Measurements from ENCODE around the gene RFC3.
"Not testable (repeated sequence)": the region's sequence is repeated elsewhere in the genome, so short reads cannot be mapped to it uniquely, and the experiment has no call there.

The RFC3 gene

GRCh38 chr13:33789739-33790138 is 28.2 kb upstream of the RFC3 start:
- H3K4me3 ChIP-seq (ENCODE audit: low read length): no peak overlapping the region
- H3K4me1 ChIP-seq (ENCODE audit: control insufficient read depth, insufficient read depth, low read length): no peaks in the 10 kb centered on the region
- H3K27me3 ChIP-seq (ENCODE audit: control insufficient read depth, insufficient read depth, low read length): no peaks in the 10 kb centered on the region
- no peaks in the 10 kb centered on the region for H3K36me3 ChIP-seq (ENCODE audit: control insufficient read depth, insufficient read depth, low read length)
- no peak overlapping the region for H3K9ac ChIP-seq (ENCODE audit: low read length)
- no peaks in the 10 kb centered on the region for H3K9me3 ChIP-seq (ENCODE audit: control insufficient read depth, low read length)

GRCh38 chr13:33793726-33794125 is 24.2 kb upstream of the RFC3 start:
- Histone ChIP-seq H3K9ac (ENCODE audit: low read length) (no peak overlapping the region), H3K4me1 (ENCODE audit: control insufficient read depth, insufficient read depth, low read length) (peaks cover 3% of the 10 kb centered on the region), H3K36me3 (ENCODE audit: control insufficient read depth, insufficient read depth, low read length) (no peaks in the 10 kb centered on the region), H3K9me3 (ENCODE audit: control insufficient read depth, low read length) (no peaks in the 10 kb centered on the region), H3K4me3 (ENCODE audit: low read length) (no peak overlapping the region), H3K27me3 (ENCODE audit: control insufficient read depth, insufficient read depth, low read length) (no peaks in the 10 kb centered on the region)

GRCh38 chr13:33794576-33794975 is 23.4 kb upstream of the RFC3 start:
- Histone ChIP-seq H3K9ac (ENCODE audit: low read length) (no peak overlapping the region), H3K27me3 (ENCODE audit: control insufficient read depth, insufficient read depth, low read length) (no peaks in the 10 kb centered on the region), H3K4me1 (ENCODE audit: control insufficient read depth, insufficient read depth, low read length) (peaks cover 3% of the 10 kb centered on the region)

GRCh38 chr13:33796095-33796494 is 21.9 kb upstream of the RFC3 start:
- H3K36me3 ChIP-seq (ENCODE audit: control insufficient read depth, insufficient read depth, low read length): no peaks in the 10 kb centered on the region
- H3K4me1 ChIP-seq (ENCODE audit: control insufficient read depth, insufficient read depth, low read length): peaks cover 3% of the 10 kb centered on the region
- no peaks in the 10 kb centered on the region for H3K27me3 ChIP-seq (ENCODE audit: control insufficient read depth, insufficient read depth, low read length)
- H3K9ac ChIP-seq (ENCODE audit: low read length): no peak overlapping the region
- no peaks in the 10 kb centered on the region for H3K9me3 ChIP-seq (ENCODE audit: control insufficient read depth, low read length)
- no peak overlapping the region for H3K4me3 ChIP-seq (ENCODE audit: low read length)

More at GRCh38 chr13:33794576-33794975, 23.4 kb upstream of the RFC3 start:
- Histone ChIP-seq H3K4me3 (ENCODE audit: low read length) (no peak overlapping the region), H3K36me3 (ENCODE audit: control insufficient read depth, insufficient read depth, low read length) (no peaks in the 10 kb centered on the region), H3K9me3 (ENCODE audit: control insufficient read depth, low read length) (no peaks in the 10 kb centered on the region)

DNA sequence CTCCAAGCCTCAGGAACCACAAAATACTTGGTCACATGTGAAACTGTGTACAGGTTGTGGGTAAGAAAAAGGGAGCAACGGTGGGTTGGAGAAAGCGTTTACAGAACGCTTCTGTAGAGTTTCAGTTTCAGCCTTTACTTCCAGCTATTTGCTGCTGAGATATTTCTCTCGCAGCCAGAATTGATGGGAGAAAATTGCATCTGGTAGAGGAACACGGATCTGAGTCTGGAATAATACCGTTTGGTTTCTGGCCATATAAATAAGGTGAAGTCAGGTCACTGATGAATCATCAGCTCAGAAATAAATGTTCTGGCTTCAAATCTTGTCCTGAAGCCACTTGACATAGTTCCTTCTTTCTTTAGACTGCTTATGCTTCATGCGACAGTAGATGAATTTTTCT is 20.3 kb upstream of the RFC3 start:
- Histone ChIP-seq H3K27me3 (ENCODE audit: control insufficient read depth, insufficient read depth, low read length) (no peaks in the 10 kb centered on the region), H3K4me1 (ENCODE audit: control insufficient read depth, insufficient read depth, low read length) (peaks cover 3% of the 10 kb centered on the region), H3K4me3 (ENCODE audit: low read length) (no peak overlapping the region), H3K36me3 (ENCODE audit: control insufficient read depth, insufficient read depth, low read length) (no peaks in the 10 kb centered on the region), H3K9ac (ENCODE audit: low read length) (no peak overlapping the region), H3K9me3 (ENCODE audit: control insufficient read depth, low read length) (no peaks in the 10 kb centered on the region)

DNA sequence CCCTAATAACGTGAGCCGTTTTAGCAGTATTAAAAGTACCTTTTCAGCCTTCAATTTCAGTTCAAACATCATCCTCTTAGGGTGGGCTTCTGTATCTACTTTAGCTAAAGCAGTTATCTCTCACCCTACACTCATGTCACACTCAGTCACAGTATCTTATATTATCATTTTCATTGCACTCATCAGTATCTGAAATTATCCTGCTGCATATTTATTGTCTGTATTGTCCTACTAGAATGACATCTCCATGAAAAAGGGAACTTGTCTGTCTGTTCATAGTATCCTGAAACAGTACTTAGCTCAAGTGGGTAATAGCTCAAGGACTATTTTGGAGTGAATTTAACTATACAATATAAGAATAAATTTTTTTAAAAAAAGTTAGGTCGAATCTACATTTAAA is 19.9 kb upstream of the RFC3 start:
- no peaks in the 10 kb centered on the region for H3K9me3 ChIP-seq (ENCODE audit: control insufficient read depth, low read length)

DNA sequence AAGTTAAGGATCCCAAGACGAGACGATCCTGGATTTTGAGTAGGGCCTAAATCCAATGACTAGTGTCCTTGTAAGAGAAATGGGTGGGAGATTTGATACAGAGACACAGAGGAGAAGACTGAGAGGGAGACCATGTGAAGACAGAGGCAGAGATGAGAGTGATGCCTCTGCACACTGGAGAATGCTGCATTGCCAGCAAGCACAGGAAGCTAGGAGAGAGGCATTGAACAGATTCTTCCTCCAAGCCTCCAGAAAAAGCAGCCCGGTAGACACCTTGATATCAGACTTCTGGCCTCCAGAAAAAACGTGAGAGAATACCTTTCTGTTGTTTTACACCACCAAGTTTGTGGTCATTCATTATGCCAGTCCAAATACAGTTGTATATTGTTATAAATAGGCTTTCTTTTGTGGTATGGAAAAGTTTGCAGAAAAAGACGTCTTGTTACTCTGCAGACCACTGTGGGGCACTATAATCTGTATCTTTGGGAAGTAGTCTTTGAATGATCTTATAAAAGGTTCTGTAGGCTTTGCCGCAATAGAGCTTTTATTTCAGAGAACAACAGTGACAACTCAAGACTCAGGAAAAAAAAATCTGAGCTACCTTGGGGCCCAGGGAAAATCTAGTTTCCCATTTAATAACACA is 17.9 kb upstream of the RFC3 start:
- Histone ChIP-seq H3K9me3 (ENCODE audit: control insufficient read depth, low read length) (no peaks in the 10 kb centered on the region), H3K36me3 (ENCODE audit: control insufficient read depth, insufficient read depth, low read length) (no peaks in the 10 kb centered on the region), H3K4me3 (ENCODE audit: low read length) (no peak overlapping the region), H3K27me3 (ENCODE audit: control insufficient read depth, insufficient read depth, low read length) (no peaks in the 10 kb centered on the region), H3K4me1 (ENCODE audit: control insufficient read depth, insufficient read depth, low read length) (peaks cover 3% of the 10 kb centered on the region), H3K9ac (ENCODE audit: low read length) (no peak overlapping the region)

More for the DNA sequence above, 19.9 kb upstream of the RFC3 start:
- H3K4me3 ChIP-seq (ENCODE audit: low read length): no peak overlapping the region
- peaks cover 3% of the 10 kb centered on the region for H3K4me1 ChIP-seq (ENCODE audit: control insufficient read depth, insufficient read depth, low read length)
- no peak overlapping the region for H3K9ac ChIP-seq (ENCODE audit: low read length)
- H3K36me3 ChIP-seq (ENCODE audit: control insufficient read depth, insufficient read depth, low read length): no peaks in the 10 kb centered on the region
- H3K27me3 ChIP-seq (ENCODE audit: control insufficient read depth, insufficient read depth, low read length): no peaks in the 10 kb centered on the region

GRCh38 chr13:33800646-33801186 is 17.2 kb upstream of the RFC3 start:
- Histone ChIP-seq H3K27me3 (ENCODE audit: control insufficient read depth, insufficient read depth, low read length) (no peaks in the 10 kb centered on the region), H3K4me1 (ENCODE audit: control insufficient read depth, insufficient read depth, low read length) (no peaks in the 10 kb centered on the region), H3K9ac (ENCODE audit: low read length) (no peak overlapping the region), H3K4me3 (ENCODE audit: low read length) (no peak overlapping the region), H3K9me3 (ENCODE audit: control insufficient read depth, low read length) (no peaks in the 10 kb centered on the region), H3K36me3 (ENCODE audit: control insufficient read depth, insufficient read depth, low read length) (no peaks in the 10 kb centered on the region)

GRCh38 chr13:33806470-33807248 is 11.3 kb upstream of the RFC3 start:
- Histone ChIP-seq H3K36me3 (ENCODE audit: control insufficient read depth, insufficient read depth, low read length) (no peaks in the 10 kb centered on the region), H3K9ac (ENCODE audit: low read length) (no peak overlapping the region), H3K9me3 (ENCODE audit: control insufficient read depth, low read length) (no peaks in the 10 kb centered on the region), H3K4me1 (ENCODE audit: control insufficient read depth, insufficient read depth, low read length) (no peaks in the 10 kb centered on the region), H3K4me3 (ENCODE audit: low read length) (no peak overlapping the region), H3K27me3 (ENCODE audit: control insufficient read depth, insufficient read depth, low read length) (no peaks in the 10 kb centered on the region)

DNA sequence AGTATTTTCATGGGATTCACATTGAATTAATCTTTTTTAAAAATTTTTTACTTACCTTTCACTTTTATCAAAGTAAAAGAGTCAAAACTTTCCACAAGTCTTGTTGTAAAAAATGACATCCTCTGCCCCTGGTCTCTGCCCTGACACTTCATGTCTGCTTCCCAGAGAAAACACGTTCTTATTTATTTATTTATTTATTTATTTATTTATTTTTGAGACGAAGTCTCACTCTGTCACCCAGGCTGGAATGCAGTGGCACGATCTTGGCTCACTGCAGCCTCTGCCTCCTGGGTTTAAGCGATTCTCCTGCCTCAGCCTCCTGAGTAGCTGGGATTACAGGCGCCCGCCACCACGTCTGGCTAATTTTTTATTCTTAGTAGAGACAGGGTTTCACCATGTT is 5.1 kb upstream of the RFC3 start:
- H3K9me3 ChIP-seq (ENCODE audit: control insufficient read depth, low read length); H3K4me3 ChIP-seq (ENCODE audit: low read length); H3K27me3 ChIP-seq (ENCODE audit: control insufficient read depth, insufficient read depth, low read length); H3K9ac ChIP-seq (ENCODE audit: low read length); H3K4me1 ChIP-seq (ENCODE audit: control insufficient read depth, insufficient read depth, low read length); H3K36me3 ChIP-seq (ENCODE audit: control insufficient read depth, insufficient read depth, low read length): not testable (repeated sequence)

- Histone ChIP-seq H3K36me3 (ENCODE audit: control insufficient read depth, insufficient read depth, low read length) (no peaks in the 10 kb centered on the region), H3K27me3 (ENCODE audit: control insufficient read depth, insufficient read depth, low read length) (no peaks in the 10 kb centered on the region), H3K4me3 (ENCODE audit: low read length) (no peak overlapping the region), H3K9me3 (ENCODE audit: control insufficient read depth, low read length) (no peaks in the 10 kb centered on the region), H3K9ac (ENCODE audit: low read length) (no peak overlapping the region), H3K4me1 (ENCODE audit: control insufficient read depth, insufficient read depth, low read length) (no peaks in the 10 kb centered on the region)
These were observed 2.9 kb upstream of the RFC3 start for GRCh38 chr13:33815011-33815550.

DNA sequence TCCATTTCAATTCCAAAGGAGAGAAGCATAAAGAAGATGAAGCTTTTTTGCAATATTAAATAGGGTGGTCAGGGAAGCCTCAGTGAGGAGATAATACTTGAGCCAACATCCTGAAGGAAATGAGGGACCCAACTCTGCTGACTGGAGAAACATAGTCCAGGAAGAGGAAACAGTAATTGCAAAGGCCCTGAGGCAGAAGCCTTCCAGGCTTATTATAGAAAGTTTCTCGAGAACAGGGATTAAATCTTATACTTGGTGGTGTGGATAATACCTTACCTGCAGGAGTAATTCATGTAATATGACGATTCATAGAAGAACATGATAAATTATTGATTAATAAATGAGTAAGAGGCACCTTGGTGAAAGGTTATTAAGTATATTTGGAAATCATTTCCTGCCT is 1.0 kb upstream of the RFC3 start:
- H3K9me3 ChIP-seq (ENCODE audit: control insufficient read depth, low read length): no peaks in the 10 kb centered on the region
- no peak overlapping the region for H3K9ac ChIP-seq (ENCODE audit: low read length)
- no peaks in the 10 kb centered on the region for H3K4me1 ChIP-seq (ENCODE audit: control insufficient read depth, insufficient read depth, low read length)
- no peaks in the 10 kb centered on the region for H3K36me3 ChIP-seq (ENCODE audit: control insufficient read depth, insufficient read depth, low read length)
- no peaks in the 10 kb centered on the region for H3K27me3 ChIP-seq (ENCODE audit: control insufficient read depth, insufficient read depth, low read length)
- H3K4me3 ChIP-seq (ENCODE audit: low read length): no peak overlapping the region
